Epithelial cell of proximal tubule (primary cell): ENCODE measurements around the gene MAP3K7CL. TPM values are rescaled to one million over a fixed set of nuclear protein-coding genes. Genes with fewer than 3 reads are reported as not detected.

Source experiments
- DNase-seq: peaks from one replicate; pipeline ENCODE4 v3.0.0-alpha.2; 2011; ENCODE audit warnings: low read depth
- H3K4me3 ChIP-seq: 2 replicates; pipeline ENCODE4 v1.5.1; 2011; ENCODE audit warnings: low read depth, mild to moderate bottlenecking, low read length
- total RNA-seq: library from RNA; depleted of rRNA; stranded (reverse); fragments of >200 nt; gene quantifications from 2 replicates; pipeline ENCODE4 v1.2.3, GENCODE V29; 2015
- TF ChIP-seq, protein P1 (sequence below): conservative IDR thresholded peaks from 2 replicates; pipeline ENCODE4 v1.5.1; 2012; ENCODE audit warnings: low read depth, mild to moderate bottlenecking, low read length

Gene MAP3K7CL
- total RNA-seq, 1 donor from 2014 or later, result 0.92 TPM

- H3K4me3 ChIP-seq, result no peak overlapping the region
- no peak for DNase-seq
- TF ChIP-seq, protein P1, sequence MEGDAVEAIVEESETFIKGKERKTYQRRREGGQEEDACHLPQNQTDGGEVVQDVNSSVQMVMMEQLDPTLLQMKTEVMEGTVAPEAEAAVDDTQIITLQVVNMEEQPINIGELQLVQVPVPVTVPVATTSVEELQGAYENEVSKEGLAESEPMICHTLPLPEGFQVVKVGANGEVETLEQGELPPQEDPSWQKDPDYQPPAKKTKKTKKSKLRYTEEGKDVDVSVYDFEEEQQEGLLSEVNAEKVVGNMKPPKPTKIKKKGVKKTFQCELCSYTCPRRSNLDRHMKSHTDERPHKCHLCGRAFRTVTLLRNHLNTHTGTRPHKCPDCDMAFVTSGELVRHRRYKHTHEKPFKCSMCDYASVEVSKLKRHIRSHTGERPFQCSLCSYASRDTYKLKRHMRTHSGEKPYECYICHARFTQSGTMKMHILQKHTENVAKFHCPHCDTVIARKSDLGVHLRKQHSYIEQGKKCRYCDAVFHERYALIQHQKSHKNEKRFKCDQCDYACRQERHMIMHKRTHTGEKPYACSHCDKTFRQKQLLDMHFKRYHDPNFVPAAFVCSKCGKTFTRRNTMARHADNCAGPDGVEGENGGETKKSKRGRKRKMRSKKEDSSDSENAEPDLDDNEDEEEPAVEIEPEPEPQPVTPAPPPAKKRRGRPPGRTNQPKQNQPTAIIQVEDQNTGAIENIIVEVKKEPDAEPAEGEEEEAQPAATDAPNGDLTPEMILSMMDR, result no peak
These were observed 45.1 kb downstream of the MAP3K7CL start for GRCh38 chr21:29175408-29176134.

GRCh38 chr21:29176471-29177120 lies 46.2 kb downstream of the MAP3K7CL start:
- H3K4me3 ChIP-seq, result no peak overlapping the region
- no peak for DNase-seq
- TF ChIP-seq, protein P1, result no peak

GRCh38 chr21:29177800-29178199 lies 47.4 kb downstream of the MAP3K7CL start:
- no peak for DNase-seq
- TF ChIP-seq, protein P1, result no peak

DNA sequence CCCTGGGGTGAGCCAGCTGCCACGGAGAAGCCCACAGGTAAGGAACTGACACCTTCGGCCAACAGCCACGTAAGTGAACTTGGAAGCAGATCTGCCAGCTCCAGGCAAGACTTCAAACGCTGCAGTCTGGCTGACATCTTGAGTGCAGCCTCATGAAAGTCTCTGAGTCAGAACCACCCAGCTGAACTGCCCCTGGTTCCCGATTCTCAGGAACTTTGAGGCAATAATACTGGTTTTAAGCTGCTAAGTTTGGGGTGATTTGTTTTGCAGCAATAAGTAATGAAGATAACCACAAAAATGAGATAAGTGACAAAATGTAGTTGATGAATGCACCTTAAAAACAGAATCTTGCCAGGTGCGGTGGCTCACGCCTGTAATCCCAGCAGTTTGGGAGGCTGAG lies 48.5 kb downstream of the MAP3K7CL start:
- no peak for DNase-seq
- no peak overlapping the region for H3K4me3 ChIP-seq
- TF ChIP-seq, protein P1, result no peak

More at GRCh38 chr21:29177800-29178199, 47.4 kb downstream of the MAP3K7CL start:
- H3K4me3 ChIP-seq, result no peak overlapping the region

- no peak for DNase-seq
- no peak overlapping the region for H3K4me3 ChIP-seq
- TF ChIP-seq, protein P1, result no peak
These were observed 49.1 kb downstream of the MAP3K7CL start for GRCh38 chr21:29179503-29179902.

DNA sequence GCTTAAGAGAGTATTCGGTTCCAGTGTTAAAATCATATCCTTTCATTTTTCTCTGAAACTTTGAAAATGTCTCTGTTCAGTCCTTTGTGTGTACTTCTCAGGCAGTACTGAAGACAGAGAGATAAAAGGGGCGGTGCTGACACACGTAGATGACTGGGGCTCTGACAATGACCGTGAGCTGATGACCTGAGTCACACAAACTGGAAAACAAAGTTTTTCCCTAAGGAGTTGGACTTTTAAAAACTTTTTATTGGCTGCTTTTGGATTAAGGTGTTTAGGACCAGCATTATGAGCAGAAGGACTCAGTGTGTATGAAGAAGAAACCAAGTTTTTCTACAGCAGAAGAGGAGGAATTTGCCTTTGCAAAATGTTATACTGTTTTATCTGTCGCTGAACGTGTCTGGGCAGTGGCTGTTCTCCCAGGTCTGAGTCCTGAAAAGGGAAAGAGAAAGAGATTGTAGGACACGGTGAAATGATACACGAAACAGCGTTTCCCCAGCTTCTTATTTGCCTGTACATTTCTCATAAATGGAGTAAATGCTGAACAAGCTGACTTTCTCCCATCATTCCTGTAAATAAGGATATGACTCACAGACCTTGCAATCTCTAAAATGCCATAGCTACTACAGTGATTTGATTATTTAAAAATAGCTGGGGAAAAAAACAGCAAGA lies 51.5 kb downstream of the MAP3K7CL start:
- peak; percentile 76 for DNase-seq
- TF ChIP-seq, protein P1, result no peak

More for the DNA sequence above, 51.5 kb downstream of the MAP3K7CL start:
- peak overlapping the region; percentile 51 for H3K4me3 ChIP-seq
